Measurements from ENCODE around the gene TIPRL.
"Not testable (repeated sequence)": the region's sequence is repeated elsewhere in the genome, so short reads cannot be mapped to it uniquely, and the experiment has no call there.

TIPRL gene

GRCh38 chr1:168159979-168160378 is 18.8 kb upstream of the TIPRL start:
- no peak for DNase-seq

DNA sequence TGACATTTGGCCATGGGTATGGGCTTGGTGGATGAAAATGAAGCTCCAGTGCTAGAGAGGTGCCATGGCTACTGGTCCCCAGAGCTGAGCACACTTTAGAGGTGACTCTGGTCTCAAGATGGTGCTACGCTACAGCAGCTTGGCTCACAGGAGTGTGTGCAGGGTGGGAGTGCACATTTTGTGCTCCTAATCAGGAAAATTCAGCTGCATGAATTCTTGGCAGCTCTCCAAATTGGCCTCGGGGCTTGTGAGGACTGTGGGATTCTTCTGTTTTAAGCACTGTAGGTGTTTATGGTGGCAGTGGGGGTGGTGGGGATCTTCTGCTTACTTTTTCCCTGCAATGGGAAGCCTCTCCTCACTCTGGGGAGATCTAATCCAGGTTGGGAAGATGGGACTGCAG is 17.3 kb upstream of the TIPRL start:
- DNase-seq: no peak

- DNase-seq: no peak
Measured at GRCh38 chr1:168163670-168164069, 15.1 kb upstream of the TIPRL start.

- DNase-seq: no peak
Measured at GRCh38 chr1:168164771-168165170, 14.0 kb upstream of the TIPRL start.

DNA sequence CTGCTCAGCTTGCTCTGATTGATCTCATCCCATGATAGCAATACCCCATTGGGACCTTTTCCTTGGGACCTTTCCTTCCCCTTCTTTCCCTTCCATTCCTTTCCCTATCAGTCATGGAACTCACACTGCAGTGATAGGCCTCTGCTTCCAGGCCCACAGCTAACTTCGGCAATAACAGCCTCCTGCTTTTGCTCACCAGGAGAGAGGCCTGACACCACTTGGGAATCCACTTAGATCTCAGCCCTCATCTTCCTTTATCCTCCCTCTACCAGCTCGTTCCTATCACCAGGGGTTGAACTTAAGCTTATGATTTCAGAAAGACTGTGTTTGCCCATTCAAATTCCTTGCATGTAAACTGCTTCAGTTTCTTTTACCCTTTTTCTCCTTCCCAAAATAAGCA is 11.0 kb upstream of the TIPRL start:
- no peak for DNase-seq

GRCh38 chr1:168170564-168171508 is 7.9 kb upstream of the TIPRL start:
- DNase-seq: no peak

- no peak for DNase-seq
Measured at GRCh38 chr1:168172250-168172915, 6.4 kb upstream of the TIPRL start.

- no peak for DNase-seq
Measured at GRCh38 chr1:168178227-168178637, 530 bp upstream of the TIPRL start.

GRCh38 chr1:168179438-168180147 is 831 bp downstream of the TIPRL start:
- no peak for DNase-seq

- no peak for DNase-seq
Measured at GRCh38 chr1:168180148-168180524, 1.4 kb downstream of the TIPRL start.

- DNase-seq: not testable (repeated sequence)
Measured at GRCh38 chr1:168181063-168181720, 2.4 kb downstream of the TIPRL start.

GRCh38 chr1:168187177-168187576 is 8.4 kb downstream of the TIPRL start:
- no peak for DNase-seq

GRCh38 chr1:168190403-168190802 is 11.6 kb downstream of the TIPRL start:
- DNase-seq: no peak

GRCh38 chr1:168195199-168196135 is 16.7 kb downstream of the TIPRL start:
- DNase-seq: no peak

GRCh38 chr1:168199056-168199455 is 20.3 kb downstream of the TIPRL start:
- no peak for DNase-seq

GRCh38 chr1:168202941-168203654 is 24.3 kb downstream of the TIPRL start:
- no peak for DNase-seq

DNA sequence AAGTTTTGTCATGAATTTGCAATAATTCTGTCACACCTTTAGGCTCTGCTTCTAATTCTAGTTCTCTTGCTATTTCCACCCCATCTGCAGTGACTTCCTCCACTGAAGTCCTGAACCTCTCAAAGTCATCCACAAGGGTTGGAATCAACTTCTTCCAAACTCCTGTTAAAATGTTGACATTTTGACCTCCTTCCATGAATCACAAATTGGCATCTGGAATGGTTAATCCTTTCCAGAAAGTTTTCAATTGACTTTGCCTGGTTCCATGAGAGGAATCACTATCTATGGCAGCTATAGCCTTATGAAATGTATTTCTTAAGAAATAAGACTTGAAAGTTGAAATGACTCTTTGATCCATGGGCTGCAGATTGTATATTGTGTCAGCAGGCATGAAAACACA is 27.3 kb downstream of the TIPRL start:
- no peak for DNase-seq

DNA sequence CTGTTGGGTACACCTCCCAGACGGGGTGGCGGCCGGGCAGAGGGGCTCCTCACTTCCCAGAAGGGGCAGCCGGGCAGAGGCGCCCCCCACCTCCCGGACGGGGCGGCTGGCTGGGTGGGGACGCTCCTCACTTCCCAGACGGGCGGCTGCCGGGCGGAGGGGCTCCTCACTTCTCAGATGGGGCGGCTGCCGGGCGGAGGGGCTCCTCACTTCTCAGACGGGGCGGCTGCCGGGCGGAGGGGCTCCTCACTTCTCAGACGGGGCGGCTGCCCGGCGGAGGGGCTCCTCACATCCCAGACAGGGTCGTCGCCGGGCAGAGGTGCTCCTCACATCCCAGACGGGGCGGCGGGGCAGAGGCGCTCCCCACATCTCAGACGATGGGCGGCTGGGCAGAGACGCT is 28.9 kb downstream of the TIPRL start:
- DNase-seq: not testable (repeated sequence)

DNA sequence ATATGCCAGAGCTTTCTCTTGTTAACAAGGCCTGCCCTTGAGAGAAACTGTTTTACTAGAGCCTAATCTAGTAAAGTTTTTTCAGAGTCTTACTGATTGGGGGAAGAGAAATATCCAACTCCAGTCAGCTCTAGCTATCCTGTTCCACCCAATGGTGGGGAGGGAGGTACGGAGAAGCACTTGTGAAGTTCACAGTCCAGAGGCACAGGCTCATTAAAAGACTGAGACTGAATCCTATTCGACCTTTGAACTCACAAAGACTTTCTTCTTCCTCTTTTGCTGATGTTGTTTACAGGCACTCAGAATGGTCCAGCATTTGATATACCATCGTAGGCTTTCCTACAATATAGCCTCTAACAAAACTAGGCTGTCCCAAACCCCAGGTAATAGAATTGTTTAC is 31.6 kb downstream of the TIPRL start:
- DNase-seq: no peak

- no peak for DNase-seq
Measured at GRCh38 chr1:168213349-168213748, 34.6 kb downstream of the TIPRL start.

DNA sequence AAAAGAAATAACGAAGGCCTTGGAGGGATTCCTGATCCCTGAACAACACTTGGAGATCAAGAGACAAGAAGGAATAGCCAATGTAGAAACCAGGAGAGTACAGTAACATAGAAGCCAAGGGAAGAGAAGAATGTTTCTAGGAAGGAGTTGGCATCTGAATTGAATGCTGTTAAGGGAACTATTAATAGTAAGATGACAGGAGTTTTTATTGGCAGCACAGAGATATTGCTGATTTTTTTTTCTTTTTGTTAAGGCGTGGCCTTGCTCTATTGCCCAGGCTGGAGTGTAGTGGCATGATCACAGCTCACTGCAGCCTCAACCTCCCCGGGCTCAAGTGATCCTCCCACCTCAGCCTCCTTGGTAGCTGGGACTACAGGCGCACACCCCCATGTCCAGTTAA is 37.4 kb downstream of the TIPRL start:
- DNase-seq: no peak
